ENCODE measurements around the gene RBCK1. TPM values are rescaled to one million over a fixed set of nuclear protein-coding genes. Genes with fewer than 3 reads are reported as not detected.

Gene RBCK1
- total and polyA plus RNA-seq, 2 of the 4 experiments (the other 2 are of a cell fraction), result 29.9 to 84.2 TPM

DNA sequence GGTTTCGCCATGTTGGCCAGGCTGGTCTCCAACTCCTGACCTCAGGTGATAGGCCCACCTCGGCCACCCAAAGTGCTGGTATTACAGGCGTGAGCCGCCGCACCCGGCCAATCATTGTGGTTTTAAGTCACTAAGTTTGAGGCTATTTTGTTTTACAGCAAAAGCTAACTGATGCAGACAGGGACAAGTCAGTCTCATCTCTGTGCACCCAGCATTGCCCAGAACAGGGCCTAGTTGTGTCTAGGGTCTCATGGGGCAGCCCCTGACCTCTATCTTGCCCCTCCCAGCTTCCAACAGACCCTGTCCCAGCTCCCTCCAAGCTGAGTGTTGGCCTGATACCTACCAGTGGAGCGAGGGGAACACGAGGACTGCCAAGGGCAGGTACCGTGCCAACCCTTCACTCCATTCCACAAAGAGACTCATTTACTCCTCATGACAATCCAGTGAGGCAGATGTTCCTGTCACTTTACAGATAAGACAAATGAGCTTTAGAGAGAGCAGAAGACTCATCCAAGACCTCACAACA lies 8.9 kb upstream of the RBCK1 start:
- H4K8ac ChIP-seq (ENCODE audit: low read depth in 2 of 2, low read length in 2 of 2), result no peak overlapping the region
- no peak overlapping the region for H3K56ac ChIP-seq (ENCODE audit: extremely low read depth, insufficient read depth, low read length)
- no TSS peak for BruUV-seq (replicated peaks)
- no peak overlapping the region for H4K91ac ChIP-seq (ENCODE audit: insufficient read depth, low read depth, low read length)
- intact Hi-C loops (cut with micrococcal nuclease) (no loop called here), in situ Hi-C loops (cut with MboI; ENCODE audit: low sequenced_read_pairs) (no loop called here), dilution Hi-C loops (cut with HindIII; ENCODE audit: low sequenced_read_pairs, unreplicated experiment) (no loop called here)
- H2BK15ac ChIP-seq (ENCODE audit: low read depth, low read length), result no peak overlapping the region
- no peak overlapping the region for H2BK20ac ChIP-seq (ENCODE audit: low read depth, low read length)
- no peak overlapping the region for H2BK120ac ChIP-seq (ENCODE audit: low read depth, low read length)
- no peak overlapping the region for H3K4me2 ChIP-seq (ENCODE audit: low read depth, low read length)
- no peak overlapping the region for H3K23ac ChIP-seq (ENCODE audit: low read depth, low read length)
- H4K5ac ChIP-seq (ENCODE audit: low read depth, low read length), result no peak overlapping the region
- 97% methylated on average over 5 of the region's 9 CpGs; no CpG with 5 or more reads in 1 of the 2 experiments for WGBS, 2 experiments (ENCODE audit: extremely low coverage in 2 of 2, insufficient read length in 1 of 2)
- TF ChIP-seq POLR2A (IDR thresholded peaks at IDR 0.05; ENCODE audit: low read depth, low read length) (no peak), FOS (IDR thresholded peaks at IDR 0.05; ENCODE audit: low read depth, low read length) (no peak), SMC3 (IDR thresholded peaks at IDR 0.05; ENCODE audit: low read depth, low read length) (no peak), CHD1 (IDR thresholded peaks at IDR 0.05; ENCODE audit: low read depth, low read length) (no peak)
- TF ChIP-seq, protein P1, sequence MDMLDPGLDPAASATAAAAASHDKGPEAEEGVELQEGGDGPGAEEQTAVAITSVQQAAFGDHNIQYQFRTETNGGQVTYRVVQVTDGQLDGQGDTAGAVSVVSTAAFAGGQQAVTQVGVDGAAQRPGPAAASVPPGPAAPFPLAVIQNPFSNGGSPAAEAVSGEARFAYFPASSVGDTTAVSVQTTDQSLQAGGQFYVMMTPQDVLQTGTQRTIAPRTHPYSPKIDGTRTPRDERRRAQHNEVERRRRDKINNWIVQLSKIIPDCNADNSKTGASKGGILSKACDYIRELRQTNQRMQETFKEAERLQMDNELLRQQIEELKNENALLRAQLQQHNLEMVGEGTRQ (IDR thresholded peaks at IDR 0.05; ENCODE audit: low read depth, low read length), result no peak
- no peak overlapping the region for H3K27ac ChIP-seq (ENCODE audit: insufficient read depth, low read length)
- no peak overlapping the region for H3K4me3 ChIP-seq (ENCODE audit: insufficient read depth, low read depth, low read length)
- H3K79me1 ChIP-seq (ENCODE audit: low read depth in 1 of 2, low read length in 2 of 2), result peaks cover 0 to 8% of the 10 kb centered on the region in 2 experiments; a peak in 2 of 4 replicates
- no peak overlapping the region for H2AFZ ChIP-seq (replicated peaks; ENCODE audit: low read length, poor library complexity)
- peaks cover 9% of the 10 kb centered on the region; the same call in 1 of the 2 replicates for H3K9me1 ChIP-seq (ENCODE audit: insufficient read depth, low read length)
- no peak overlapping the region for H3K9ac ChIP-seq (ENCODE audit: low read depth, low read length)
- H3K4me1 ChIP-seq (ENCODE audit: control insufficient read depth, insufficient read depth, low read length), result peaks cover 4% of the 10 kb centered on the region; the same call in 1 of the 2 replicates
- ChIA-PET POLR2A (ENCODE audit: unreplicated experiment) (no interaction called here), CTCF (no interaction called here)
- H2BK5ac ChIP-seq (ENCODE audit: low read depth, low read length, poor library complexity, severe bottlenecking), result no peak overlapping the region
- H3K36me3 ChIP-seq (ENCODE audit: control insufficient read depth, insufficient read depth, low read length), result peaks cover 33% of the 10 kb centered on the region
- H2AK9ac ChIP-seq (replicated peaks; ENCODE audit: low read depth, low read length, poor library complexity), result no peak overlapping the region
- H3K27me3 ChIP-seq (ENCODE audit: control insufficient read depth, insufficient read depth, low read length), result no peaks in the 10 kb centered on the region
- H4K20me1 ChIP-seq (ENCODE audit: insufficient read depth, low read length), result peaks cover 17% of the 10 kb centered on the region; the same call in 1 of the 2 replicates
- ATAC-seq (ENCODE audit: low read depth), result no peak
- H2AK5ac ChIP-seq (ENCODE audit: low read depth, low read length), result no peak overlapping the region
- H3K18ac ChIP-seq (ENCODE audit: low read depth, low read length), result no peak overlapping the region
- H3K4ac ChIP-seq (ENCODE audit: low read depth, low read length), result no peak overlapping the region
- H3K14ac ChIP-seq (replicated peaks; ENCODE audit: low read depth, low read length), result no peak overlapping the region
- DNase-seq, result no peak
- H3K9me3 ChIP-seq (ENCODE audit: control insufficient read depth, insufficient read depth, low read length), result 0 out of 2 replicates have a peak, but pooled peaks cover 3% of the 10 kb centered on the region

All from IMR-90 (cell line).